Measurements from ENCODE around the gene MED25.

DNA sequence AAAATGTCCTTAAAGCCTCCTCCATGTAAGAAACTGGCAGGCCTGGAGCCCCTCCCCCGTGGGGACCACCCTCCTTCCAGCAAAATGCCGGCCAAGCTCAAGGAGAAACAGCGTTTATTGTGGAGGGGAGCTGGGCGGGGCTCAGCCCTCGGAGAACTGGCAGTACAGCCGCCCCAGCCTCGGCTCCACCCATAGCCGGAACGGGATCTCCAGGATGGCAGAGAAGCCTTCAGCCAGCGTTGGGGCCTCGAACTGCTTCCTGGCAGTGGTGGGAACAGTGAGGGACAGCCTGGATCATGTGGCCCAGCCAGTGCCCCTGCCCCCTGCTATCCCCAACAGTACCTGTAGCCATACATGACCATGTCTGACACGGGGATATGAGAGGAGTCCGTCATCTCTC lies 43.0 kb downstream of the MED25 start:
- no peak for TF ChIP-seq POLR2AphosphoS5 (IDR thresholded peaks at IDR 0.05; ENCODE audit: insufficient read depth in 1 of 2, low read depth in 1 of 2)
- TF ChIP-seq, protein P1, sequence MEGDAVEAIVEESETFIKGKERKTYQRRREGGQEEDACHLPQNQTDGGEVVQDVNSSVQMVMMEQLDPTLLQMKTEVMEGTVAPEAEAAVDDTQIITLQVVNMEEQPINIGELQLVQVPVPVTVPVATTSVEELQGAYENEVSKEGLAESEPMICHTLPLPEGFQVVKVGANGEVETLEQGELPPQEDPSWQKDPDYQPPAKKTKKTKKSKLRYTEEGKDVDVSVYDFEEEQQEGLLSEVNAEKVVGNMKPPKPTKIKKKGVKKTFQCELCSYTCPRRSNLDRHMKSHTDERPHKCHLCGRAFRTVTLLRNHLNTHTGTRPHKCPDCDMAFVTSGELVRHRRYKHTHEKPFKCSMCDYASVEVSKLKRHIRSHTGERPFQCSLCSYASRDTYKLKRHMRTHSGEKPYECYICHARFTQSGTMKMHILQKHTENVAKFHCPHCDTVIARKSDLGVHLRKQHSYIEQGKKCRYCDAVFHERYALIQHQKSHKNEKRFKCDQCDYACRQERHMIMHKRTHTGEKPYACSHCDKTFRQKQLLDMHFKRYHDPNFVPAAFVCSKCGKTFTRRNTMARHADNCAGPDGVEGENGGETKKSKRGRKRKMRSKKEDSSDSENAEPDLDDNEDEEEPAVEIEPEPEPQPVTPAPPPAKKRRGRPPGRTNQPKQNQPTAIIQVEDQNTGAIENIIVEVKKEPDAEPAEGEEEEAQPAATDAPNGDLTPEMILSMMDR (IDR thresholded peaks at IDR 0.05): no peak

Data from vagina (tissue), 2 donors.